ENCODE measurements around the gene TEX38.
"Not testable (repeated sequence)": the region's sequence is repeated elsewhere in the genome, so short reads cannot be mapped to it uniquely, and the experiment has no call there.

Gene TEX38

GRCh38 chr1:46655848-46656247 is 15.8 kb upstream of the TEX38 start:
- no peak for TF ChIP-seq CTCF (IDR thresholded peaks at IDR 0.05; ENCODE audit: low read depth, low read length)
- no peak for DNase-seq (ENCODE audit: extremely low read depth, low read depth)

GRCh38 chr1:46656643-46657042 is 15.0 kb upstream of the TEX38 start:
- DNase-seq (ENCODE audit: extremely low read depth, low read depth): no peak
- no peak for TF ChIP-seq CTCF (IDR thresholded peaks at IDR 0.05; ENCODE audit: low read depth, low read length)

GRCh38 chr1:46657775-46658174 is 13.9 kb upstream of the TEX38 start:
- no peak for DNase-seq (ENCODE audit: extremely low read depth, low read depth)
- no peak for TF ChIP-seq CTCF (IDR thresholded peaks at IDR 0.05; ENCODE audit: low read depth, low read length)

DNA sequence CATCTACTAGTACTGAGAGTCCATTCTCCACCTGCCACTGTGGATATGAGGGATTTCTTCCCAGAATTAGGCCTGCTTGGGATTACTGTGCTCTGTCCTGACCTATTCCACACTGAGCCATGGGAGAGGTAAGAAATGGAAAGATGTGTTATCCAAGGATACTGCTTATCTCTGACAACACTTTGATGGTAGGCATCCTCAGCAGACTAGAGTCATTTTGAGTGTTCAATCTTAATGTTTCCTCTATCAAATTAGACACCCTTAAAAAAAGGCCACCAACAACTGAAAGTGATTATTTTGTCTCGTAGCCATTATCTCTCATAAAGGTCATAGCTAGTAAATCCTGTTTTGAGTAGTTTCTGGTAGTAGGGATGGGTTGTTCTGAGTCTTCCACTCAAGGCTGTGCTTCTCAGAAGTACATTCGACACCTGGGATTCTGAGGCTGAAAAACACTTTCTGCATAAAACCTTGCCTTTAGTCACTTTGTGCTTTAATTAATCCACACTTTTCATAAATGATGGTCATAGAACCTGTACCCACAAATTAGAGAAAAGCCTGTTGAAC is 12.3 kb upstream of the TEX38 start:
- DNase-seq (ENCODE audit: extremely low read depth, low read depth): no peak
- no peak for TF ChIP-seq CTCF (IDR thresholded peaks at IDR 0.05; ENCODE audit: low read depth, low read length)

DNA sequence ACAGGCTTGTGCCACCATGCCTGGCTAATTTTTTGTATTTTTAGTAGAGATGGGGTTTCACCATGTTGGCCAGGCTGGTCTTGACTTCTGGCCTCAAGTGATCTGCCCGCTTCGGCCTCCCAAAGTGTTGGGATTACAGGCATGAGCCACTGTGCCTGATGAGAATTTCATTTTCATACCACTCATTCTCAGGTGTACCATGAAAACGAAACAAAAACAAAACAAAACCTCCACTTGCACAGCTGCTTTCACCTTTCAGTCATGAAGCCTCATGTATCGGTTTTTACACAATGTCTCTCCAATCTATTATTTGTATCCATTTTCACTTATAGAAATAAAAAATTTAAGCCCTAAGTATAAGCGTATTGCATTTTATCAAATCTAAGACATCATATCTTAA is 11.5 kb upstream of the TEX38 start:
- not testable (repeated sequence) for DNase-seq (ENCODE audit: extremely low read depth, low read depth)

DNA sequence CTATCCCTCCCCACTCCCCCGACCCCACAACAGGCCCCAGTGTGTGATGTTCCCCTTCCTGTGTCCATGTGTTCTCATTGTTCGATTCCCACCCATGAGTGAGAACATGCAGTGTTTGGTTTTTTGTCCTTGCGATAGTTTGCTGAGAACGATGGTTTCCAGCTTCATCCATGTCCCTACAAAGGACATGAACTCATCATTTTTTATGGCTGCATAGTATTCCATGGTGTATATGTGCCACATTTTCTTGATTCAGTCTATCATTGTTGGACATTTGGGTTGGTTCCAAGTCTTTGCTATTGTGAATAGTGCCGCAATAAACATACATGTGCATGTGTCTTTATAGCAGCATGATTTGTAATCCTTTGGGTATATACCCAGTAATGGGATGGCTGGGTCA is 8.7 kb upstream of the TEX38 start:
- DNase-seq (ENCODE audit: extremely low read depth, low read depth): not testable (repeated sequence)

DNA sequence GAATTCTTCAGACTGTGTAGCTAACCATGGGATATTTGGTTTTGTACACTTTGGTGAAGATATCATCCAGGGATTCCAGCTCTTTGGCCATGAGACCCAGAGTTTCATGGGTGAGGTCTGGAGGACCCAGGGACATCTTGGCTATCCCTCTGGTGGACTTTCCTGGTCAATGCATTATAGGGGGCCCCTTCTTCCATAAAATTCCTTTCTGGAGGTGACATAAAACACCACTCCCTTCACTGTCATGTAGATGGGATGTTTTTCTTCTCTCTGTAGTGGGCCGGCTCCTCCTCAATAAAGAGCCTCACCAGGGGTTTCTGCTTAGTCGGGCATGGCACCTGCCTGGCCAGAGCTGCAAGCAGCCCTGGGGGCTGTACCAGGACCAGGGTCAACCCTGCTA is 5.7 kb upstream of the TEX38 start:
- no peak for TF ChIP-seq CTCF (IDR thresholded peaks at IDR 0.05; ENCODE audit: low read depth, low read length)
- DNase-seq (ENCODE audit: extremely low read depth, low read depth): no peak

- DNase-seq (ENCODE audit: extremely low read depth, low read depth): peak; percentile 48
- TF ChIP-seq CTCF (IDR thresholded peaks at IDR 0.05; ENCODE audit: low read depth, low read length): no peak
These were observed 3.6 kb upstream of the TEX38 start, which contains the start of gene ATPAF1 for GRCh38 chr1:46667782-46668760. ATPAF1 (minus strand) TSS chr1:46668364; CDS start chr1:46668322, 42 bp downstream.
